IPS-18c (cell line): Measurements from ENCODE around the gene GCLC.
"Not testable (repeated sequence)": the region's sequence is repeated elsewhere in the genome, so short reads cannot be mapped to it uniquely, and the experiment has no call there.

ENCODE experiments used
- H3K4me3 ChIP-seq: 2 replicates; pipeline ENCODE4 v1.7.0; 2013; ENCODE audit warnings: low read depth, mild to moderate bottlenecking, low read length, moderate library complexity; ENCODE audit not compliant: insufficient read depth
- H3K9me3 ChIP-seq: one replicate; pipeline ENCODE4 v1.6.1; 2013; ENCODE audit warnings: mild to moderate bottlenecking, low read length, moderate library complexity; ENCODE audit not compliant: control insufficient read depth, insufficient read depth

The GCLC gene

DNA sequence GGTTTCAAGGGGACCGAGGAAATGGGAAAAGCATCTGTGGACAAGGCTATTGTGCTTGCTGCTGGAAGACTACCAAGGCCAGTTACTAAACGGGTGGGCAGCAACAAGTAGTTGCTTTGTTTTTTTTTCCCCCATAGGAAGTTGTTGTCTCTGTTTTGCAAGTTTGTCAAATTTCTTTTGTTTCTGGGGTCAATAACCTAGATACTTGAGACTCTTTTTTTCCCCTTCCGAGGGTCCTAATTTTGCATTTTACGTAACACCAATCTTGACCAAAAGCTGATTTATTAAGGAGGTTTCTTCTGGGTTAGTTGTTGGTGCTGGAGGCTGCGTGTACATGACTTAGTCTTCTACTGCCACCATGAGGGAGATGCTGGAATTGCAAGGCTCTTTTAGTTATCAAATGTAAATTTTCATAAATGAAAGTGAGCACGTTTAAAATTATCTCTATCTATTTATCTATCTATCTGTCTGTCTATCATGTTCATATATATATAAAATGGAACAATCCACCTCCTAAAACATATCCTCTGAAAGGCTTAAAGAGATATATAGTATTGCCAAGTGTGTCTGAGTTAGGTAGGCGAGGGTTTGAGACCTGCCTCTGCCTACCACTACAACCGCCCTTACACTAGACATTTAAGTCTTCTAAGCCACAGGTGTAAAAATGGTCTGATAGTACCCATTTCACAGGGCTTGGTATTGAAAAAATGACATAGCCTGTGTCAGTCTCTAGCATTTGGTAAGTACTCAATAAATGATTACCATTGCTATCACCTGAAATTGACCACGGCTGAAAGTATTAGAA is 60.2 kb downstream of the GCLC start:
- H3K9me3 ChIP-seq, result no peaks in the 10 kb centered on the region
- no peak overlapping the region for H3K4me3 ChIP-seq

GRCh38 chr6:53483423-53484353 is 61.2 kb downstream of the GCLC start:
- no peak overlapping the region for H3K4me3 ChIP-seq

GRCh38 chr6:53481323-53481722 is 63.6 kb downstream of the GCLC start:
- no peak overlapping the region for H3K4me3 ChIP-seq

More at GRCh38 chr6:53483423-53484353, 61.2 kb downstream of the GCLC start:
- no peaks in the 10 kb centered on the region for H3K9me3 ChIP-seq

GRCh38 chr6:53480774-53481173 is 64.1 kb downstream of the GCLC start:
- not testable (repeated sequence) for H3K4me3 ChIP-seq, H3K9me3 ChIP-seq

More at GRCh38 chr6:53481323-53481722, 63.6 kb downstream of the GCLC start:
- no peaks in the 10 kb centered on the region for H3K9me3 ChIP-seq

DNA sequence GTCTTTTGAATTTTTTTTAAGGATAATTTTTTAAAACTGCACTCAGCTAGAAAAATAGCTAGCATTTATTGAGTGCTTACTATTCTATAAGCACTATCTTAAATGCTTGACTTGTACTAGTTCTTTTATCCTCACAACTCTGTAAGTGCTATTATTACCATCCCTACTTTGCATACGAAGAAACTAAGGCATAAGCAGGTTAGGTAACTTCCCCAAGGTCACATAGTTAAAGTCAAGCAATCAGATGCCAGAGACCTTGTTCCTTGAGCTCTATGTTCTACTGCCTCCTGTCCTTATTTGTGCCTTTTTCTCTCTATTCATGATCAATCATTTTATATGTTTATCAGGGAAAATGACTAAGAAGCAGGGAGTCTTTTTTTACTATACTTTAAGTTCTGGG is 65.0 kb downstream of the GCLC start:
- no peaks in the 10 kb centered on the region for H3K9me3 ChIP-seq
- H3K4me3 ChIP-seq, result no peak overlapping the region

DNA sequence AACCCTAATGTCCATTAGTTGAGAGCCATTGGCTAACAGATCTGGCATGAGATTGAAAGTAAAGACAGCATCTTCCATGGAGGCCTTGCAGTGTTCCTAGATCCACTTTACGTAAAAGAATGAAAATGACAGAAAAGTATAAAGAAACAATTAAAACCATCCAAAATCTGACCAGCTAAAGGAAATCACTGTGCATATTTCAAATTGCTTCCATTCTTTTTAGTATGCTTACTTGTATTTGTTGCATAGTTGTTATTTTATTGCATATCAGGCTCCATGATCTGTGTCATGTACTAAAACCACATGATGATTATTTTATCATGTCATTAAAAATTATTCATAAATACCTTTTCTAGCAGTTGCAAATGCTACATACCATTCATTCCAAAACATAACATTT is 67.9 kb downstream of the GCLC start:
- Histone ChIP-seq H3K4me3 (no peak overlapping the region), H3K9me3 (no peaks in the 10 kb centered on the region)

GRCh38 chr6:53474010-53474409 is 70.9 kb downstream of the GCLC start:
- Histone ChIP-seq H3K9me3 (no peaks in the 10 kb centered on the region), H3K4me3 (no peak overlapping the region)

GRCh38 chr6:53469163-53469562 is 75.7 kb downstream of the GCLC start:
- Histone ChIP-seq H3K9me3 (no peaks in the 10 kb centered on the region), H3K4me3 (no peak overlapping the region)

GRCh38 chr6:53466257-53466656 is 78.6 kb downstream of the GCLC start:
- Histone ChIP-seq H3K4me3 (no peak overlapping the region), H3K9me3 (no peaks in the 10 kb centered on the region)

GRCh38 chr6:53465732-53466131 is 79.2 kb downstream of the GCLC start:
- no peaks in the 10 kb centered on the region for H3K9me3 ChIP-seq
- no peak overlapping the region for H3K4me3 ChIP-seq

DNA sequence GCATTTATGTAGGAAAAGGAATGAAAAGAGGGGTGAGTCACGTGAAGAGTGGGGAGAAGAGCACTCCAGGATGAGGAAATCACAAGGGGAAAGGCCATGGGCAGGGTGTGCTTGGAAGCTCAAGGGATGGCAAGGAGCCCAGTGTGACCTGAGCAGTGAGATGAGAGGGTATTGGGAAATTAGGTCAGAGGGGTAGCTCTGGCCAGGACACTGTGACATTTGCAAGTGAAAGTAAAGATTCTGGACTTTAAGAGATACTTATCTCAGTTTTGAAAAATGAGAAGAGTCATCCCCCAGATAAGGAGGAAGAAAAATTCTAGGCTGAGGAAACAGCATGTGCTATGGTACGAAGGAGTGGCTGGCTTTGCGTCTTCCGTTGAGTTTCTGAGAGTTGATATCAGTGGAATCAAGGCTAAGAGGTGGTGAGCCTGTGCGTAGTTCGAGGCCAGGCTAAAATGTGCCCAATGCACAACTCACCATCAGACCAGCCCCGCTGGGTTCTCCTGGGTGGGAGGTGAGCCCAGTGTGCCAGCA is 79.9 kb downstream of the GCLC start:
- H3K9me3 ChIP-seq, result no peaks in the 10 kb centered on the region
- H3K4me3 ChIP-seq, result no peak overlapping the region

GRCh38 chr6:53464483-53464882 is 80.4 kb downstream of the GCLC start:
- H3K9me3 ChIP-seq, result no peaks in the 10 kb centered on the region
- no peak overlapping the region for H3K4me3 ChIP-seq

GRCh38 chr6:53461696-53462095 is 83.2 kb downstream of the GCLC start:
- H3K9me3 ChIP-seq, result no peaks in the 10 kb centered on the region
- H3K4me3 ChIP-seq, result no peak overlapping the region

- Histone ChIP-seq H3K4me3 (no peak overlapping the region), H3K9me3 (no peaks in the 10 kb centered on the region)
Observed at GRCh38 chr6:53461041-53461656, 83.8 kb downstream of the GCLC start.

DNA sequence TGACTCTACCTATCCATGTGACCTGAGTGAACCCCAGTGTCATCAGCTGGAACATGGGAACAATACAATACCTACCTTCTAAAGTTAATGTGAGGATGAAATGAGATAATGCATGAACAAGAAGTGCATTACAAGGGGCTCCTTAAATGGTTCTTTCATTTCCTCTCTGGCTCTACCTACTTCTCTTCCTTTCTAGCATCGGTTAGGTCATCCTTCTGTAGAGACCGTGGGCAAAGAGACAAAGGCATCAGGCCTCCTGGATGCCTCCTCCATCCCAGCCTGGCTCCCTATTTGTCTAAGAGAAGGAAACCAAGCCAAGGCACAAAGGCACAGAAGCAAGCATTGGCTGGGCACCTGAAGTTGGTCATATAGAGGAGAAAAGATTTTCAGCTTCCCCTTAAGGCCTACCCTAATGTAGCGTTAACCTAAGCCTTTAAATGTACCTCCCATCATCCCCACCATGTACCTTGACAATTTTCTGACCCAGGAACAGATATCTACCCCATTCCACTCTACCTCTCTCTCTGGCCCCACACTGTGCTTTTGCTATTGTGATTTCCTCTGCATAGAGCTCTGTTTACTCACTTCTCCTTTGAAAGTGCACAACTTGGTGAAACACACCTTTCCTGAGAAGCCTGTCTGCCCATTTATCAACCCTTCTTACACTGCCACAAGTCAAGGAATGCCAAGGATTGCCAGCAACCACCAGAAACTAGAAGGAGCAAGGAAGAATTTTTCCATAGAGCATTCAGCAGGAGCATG is 86.6 kb downstream of the GCLC start:
- H3K4me3 ChIP-seq, result no peak overlapping the region
- H3K9me3 ChIP-seq, result no peaks in the 10 kb centered on the region

DNA sequence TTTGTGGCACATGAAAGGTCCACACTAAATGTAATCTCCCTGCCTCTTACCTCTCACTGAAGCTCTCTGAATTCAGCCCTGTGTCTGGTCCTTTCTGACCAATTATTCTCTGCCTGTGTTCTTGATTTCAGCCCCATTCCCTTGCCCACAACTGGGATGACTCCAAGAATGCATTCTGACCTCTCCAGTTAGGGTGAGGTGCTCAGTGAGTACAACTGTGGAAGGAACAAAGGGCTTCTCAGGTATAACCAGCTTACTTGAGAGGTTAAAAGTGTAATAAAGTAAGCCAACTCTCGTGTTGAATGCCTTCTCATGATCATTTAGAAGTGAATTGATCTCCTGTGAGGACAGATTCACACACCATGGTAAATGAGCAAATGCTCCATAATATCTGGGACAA is 88.1 kb downstream of the GCLC start:
- no peaks in the 10 kb centered on the region for H3K9me3 ChIP-seq
- H3K4me3 ChIP-seq, result no peak overlapping the region

GRCh38 chr6:53455678-53456077 is 89.2 kb downstream of the GCLC start:
- no peak overlapping the region for H3K4me3 ChIP-seq

More at GRCh38 chr6:53455678-53456077, 89.2 kb downstream of the GCLC start:
- H3K9me3 ChIP-seq, result no peaks in the 10 kb centered on the region
